ENCODE results near the gene NXT1.
"Not testable (repeated sequence)": the region's sequence is repeated elsewhere in the genome, so short reads cannot be mapped to it uniquely, and the experiment has no call there.

Gene NXT1

DNA sequence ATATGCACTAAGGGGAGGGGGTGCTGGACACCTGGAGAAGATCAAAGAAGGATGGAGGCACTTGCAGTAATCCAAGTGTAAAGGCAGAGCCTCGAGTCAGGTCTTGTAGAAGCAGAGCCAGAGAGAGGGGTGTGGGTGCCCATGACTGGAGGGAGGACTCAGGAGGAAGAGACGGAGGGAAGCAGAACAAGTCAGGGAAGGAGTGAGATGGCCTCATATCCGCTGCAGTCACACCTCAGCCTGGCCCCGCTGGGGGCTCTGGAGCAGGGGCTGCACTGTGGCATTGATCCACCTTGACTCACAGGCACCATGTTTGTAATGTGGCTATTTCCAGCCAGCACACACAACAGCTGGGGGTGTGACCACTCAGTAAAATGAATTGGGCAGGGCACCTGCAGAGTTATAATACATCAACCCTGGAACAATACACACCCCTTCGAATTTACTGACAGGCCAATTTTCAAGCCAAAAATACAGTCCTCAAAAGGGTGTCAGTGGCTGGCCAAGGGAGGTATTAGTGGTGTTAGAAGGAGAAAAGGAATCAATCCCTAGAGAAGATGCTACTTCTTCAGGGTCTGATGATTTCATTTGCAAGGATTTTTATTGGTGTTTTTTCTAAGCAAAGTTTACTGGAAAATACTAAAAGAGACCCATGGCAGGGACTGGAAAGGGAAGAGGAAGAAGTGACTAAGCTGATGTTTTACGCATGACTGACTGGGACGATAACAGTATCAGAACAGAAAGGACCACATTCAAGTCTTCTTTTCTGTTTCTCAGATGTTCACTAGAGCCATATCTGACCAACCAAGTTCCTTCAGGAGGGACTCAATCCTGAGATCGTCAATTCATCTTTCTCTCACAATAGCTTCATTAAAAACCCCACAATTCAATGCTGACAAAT lies 18.9 kb upstream of the NXT1 start:
- no peak for DNase-seq

DNA sequence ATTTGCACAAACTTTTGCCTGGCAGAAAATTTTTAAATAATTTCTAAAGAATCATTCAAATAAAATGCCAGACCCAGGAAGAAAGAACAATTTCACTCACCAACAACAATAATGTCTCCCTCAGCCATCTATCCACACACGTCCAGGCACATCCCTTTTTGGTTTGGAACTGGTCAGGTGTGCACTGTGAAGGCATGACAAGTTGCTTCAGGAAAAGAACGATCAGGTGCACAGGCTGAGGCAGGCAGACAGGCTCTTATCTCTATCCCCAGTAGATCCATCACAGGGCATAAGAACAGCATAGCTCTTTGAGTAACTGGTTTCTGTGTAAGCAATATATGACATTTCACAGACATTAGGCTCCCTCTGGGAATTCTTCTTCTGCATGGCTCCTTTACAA lies 18.1 kb upstream of the NXT1 start:
- DNase-seq = no peak

DNA sequence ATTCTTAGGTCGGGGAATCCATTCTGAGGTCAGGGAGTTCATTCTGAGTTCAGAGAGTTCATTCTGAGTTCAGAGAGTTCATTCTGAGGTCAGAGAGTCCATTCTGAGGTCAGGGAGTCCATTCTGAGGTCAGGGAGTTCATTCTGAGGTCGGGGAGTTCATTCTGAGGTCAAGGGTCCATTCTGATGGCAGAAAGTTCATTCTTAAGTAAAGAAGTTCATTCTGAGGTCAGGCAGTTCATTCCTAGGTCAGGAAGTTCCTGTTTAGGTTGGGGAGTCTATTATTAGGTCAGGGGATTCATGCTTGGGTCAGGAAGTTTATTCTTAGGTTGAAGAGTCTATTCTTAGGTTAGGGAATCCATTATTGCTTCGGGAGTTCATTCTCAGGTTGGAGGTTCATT lies 16.5 kb upstream of the NXT1 start:
- no peak for DNase-seq

DNA sequence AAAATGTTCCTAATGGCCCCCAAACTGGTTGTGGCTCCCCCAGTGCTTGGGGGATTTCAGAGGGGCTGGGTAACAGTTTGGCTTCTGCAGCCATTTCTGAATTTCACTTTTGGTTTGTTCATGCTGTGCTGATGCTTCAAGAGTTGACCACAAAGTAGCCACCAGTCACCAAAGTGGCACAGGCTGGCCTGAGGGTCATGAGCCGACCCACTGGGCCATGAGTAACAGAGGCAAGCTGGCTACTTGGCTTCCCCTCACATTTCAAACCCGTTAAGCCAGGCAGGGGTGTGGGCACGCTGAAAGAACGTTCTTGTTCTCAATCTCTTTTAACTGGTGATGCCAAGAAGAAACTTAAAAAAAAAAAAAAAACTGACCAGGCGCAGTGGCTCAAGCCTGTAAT lies 15.1 kb upstream of the NXT1 start:
- no peak for DNase-seq

GRCh38 chr20:23336476-23336875 lies 14.1 kb upstream of the NXT1 start:
- DNase-seq = no peak

DNA sequence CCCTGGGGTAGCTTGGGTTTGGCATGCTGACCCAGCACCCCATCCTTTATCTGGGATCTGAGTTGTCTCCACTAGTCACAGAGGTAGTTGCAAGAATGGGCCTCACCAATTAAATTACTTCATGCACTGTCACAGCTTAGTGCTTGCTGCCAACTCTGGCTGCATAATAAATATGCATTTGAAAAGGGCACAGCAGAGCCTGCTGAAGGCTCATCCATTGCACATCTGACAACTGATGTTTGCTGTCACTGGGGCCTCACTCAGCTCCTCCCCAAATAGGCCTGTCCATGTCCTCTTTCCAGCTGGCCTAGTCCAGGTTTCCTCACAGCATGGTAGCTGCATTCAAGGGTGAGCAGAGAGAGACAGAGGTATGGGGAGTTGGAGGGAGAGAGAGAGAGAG lies 13.3 kb upstream of the NXT1 start:
- no peak for DNase-seq

GRCh38 chr20:23339986-23340385 lies 10.6 kb upstream of the NXT1 start:
- no peak for DNase-seq

DNA sequence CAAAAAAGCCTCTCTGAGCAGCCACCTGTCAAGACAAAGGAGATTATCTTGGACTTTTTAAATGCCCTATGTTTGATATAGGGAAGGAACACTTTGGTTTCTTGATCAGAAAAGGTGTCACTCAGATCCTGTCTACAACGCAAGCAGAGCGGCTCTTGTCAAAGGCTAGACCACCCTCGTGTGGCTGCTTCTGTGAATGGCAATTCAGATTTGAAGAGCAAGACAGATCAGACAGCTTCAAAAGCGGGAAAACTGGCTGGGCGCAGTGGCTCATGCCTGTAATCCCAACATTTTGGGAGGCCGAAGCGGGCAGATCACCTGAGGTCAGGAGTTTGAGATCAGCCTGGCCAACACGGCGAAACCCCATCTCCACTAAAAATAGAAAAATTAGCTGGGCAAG lies 10.1 kb upstream of the NXT1 start:
- DNase-seq = peak; percentile 82

GRCh38 chr20:23341073-23341472 lies 9.5 kb upstream of the NXT1 start:
- no peak for DNase-seq

GRCh38 chr20:23343590-23343989 lies 7.0 kb upstream of the NXT1 start:
- DNase-seq = no peak

DNA sequence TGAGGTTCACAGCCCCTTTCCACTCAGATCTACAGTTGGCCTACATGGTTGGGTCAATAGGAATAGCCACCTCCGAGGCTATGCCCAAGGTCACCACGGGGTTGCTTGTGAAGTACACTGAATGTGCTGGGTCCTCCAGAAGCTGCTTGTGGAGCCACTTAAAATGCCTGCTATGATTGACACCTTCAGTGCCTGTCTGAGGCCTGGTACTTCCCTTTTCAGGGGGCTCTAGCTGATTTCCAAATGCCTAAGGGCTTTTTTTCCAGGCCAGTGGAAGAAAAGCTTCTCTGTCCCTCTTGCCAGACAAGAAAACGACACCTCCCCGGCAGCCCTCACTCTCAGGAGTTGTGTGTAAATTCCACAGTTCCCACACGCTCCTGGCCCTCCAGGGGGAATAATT lies 6.3 kb upstream of the NXT1 start:
- DNase-seq = no peak

- DNase-seq = no peak
Observed at GRCh38 chr20:23346002-23346401, 4.6 kb upstream of the NXT1 start.

GRCh38 chr20:23347791-23348190 lies 2.8 kb upstream of the NXT1 start:
- no peak for DNase-seq

DNA sequence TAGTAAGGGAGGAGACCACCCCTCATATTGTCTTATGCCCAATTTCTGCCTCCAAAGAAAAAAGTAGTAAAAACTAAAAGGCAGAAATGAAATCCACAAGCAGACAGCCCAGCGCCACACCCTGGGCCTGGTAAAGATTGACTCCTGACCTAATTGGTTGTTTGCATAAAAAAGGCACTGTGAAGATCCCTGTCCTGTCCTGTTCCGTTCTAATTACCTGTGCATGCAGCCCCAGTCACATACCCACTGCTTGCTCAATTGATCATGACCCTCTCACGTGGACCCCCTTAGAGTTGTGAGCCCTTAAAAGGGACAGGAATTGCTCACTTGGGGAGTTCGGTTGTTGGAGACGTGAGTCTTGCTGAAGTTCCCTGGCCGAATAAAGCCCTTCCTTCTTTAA lies 2.1 kb upstream of the NXT1 start:
- not testable (repeated sequence) for DNase-seq

- DNase-seq = peak; percentile 92
Observed at GRCh38 chr20:23349338-23350195, 1.0 kb upstream of the NXT1 start.

DNA sequence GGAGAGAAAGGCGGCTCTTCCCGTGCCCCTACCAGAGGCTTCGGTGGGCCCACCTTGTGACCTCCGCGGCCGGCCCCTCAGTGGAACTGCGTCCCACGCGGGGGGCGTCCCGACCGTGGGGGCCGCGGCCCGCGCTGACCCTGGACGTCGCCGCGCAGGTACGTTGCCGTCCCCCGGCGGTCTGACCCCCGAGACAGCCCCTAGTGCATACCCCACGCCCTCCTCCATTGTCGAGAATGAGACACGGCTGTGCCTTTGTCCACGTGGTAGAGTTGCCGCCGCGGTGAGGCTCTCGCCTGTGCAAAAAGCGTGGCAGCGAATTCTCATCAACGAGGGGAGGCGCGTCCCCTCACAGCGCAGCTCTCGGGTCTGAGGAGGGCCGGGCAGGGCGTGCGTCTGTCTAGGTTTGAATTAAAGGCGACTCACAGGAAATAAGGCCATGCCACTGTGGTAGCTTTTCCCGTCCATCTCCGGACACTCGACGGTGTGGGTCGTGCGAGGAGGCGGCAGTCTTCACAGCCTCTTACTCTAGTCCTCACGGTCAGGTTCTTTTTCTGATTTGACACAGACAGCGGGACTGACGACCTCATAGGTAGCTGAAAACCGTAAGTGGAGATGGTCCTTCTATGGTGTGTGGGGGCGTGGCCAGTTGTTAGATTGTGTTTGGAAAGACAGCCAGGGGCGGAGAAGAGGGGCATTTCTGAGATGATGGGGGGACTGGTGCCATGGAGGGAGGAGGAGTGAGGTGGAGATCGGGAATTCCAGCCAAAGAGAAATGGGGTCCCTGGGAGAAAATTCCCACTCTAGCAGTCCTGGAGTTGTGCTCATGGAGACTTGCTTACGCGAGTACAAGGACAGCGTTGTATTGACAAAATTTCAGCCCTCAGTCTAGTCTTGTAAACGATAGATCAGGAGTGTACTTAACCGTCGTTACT lies 580 bp downstream of the NXT1 start:
- peak; percentile 66 for DNase-seq

DNA sequence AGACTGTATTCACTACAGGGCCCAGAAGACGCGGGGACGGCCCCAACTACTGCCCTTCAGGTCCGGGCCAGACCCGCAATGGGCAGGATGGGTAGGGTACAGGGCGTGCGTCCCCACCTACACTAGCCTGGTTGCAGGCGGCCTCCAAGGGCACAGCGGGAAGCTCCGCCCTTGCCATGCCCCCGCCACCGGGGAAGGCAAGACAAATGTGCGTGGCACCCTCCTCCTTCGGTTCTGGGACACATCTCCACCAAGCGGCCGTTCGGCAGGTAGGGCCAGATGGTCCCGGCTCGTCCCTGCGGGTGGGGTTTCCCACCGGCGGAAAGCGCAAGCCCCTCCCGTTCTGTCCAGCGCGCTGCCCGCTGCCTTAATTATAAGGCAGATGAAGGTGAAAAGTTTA lies 5.6 kb downstream of the NXT1 start:
- no peak for DNase-seq

DNA sequence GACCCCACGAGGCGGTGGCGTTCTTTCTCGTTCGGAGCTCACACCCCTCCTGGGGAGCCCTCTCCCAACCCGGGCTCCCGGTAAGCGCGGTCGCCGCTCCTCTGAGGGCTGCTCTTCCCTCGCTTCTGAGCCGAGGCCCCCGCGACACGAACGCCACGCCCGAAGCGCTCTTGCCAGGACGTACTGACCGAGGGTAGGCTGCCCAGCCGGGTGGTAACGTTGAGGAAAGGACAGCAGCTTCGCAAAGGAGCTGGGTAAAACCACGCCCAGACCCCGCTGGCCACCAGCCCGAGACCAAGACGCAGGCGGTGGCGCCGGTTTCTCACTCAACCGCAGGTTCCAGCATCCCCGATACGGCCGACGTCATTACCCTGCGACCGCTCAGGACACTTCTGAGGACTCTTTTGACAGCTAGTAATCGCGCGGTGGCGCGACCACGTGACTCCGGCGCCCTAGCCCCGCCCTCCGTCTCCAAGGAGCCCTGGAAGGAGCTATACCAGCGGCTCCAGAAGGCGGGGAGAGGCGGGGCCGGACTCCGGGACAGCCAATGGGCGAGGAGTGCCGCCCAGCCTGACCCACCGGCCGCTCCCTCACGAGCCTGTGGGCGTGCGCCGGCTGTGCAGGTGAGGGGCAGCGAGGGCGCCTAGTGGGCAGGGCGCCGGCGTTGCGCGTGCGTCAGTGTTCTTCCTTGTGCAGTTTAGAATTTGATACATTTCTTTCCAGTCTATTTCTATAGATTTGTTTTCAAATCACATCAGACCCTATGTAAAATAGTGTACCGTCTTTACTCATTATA lies 7.4 kb downstream of the NXT1 start:
- peak; percentile 99 for DNase-seq

DNA sequence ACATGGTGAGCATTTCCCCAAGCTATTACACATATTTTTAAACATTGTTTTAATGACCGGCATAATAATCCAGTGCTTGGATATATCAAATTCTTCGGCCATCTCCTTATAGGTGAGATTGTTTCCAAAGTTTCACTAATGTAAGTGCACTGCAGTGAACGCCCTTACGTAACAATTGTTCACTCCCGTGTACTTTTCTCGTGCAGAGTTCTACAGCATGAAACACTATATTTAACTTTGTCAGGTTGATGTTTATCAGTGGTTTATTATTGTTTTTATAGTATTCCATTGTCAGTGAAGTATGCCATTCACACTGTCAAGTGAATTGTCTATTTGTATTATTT lies 7.9 kb downstream of the NXT1 start:
- DNase-seq = no peak

DNA sequence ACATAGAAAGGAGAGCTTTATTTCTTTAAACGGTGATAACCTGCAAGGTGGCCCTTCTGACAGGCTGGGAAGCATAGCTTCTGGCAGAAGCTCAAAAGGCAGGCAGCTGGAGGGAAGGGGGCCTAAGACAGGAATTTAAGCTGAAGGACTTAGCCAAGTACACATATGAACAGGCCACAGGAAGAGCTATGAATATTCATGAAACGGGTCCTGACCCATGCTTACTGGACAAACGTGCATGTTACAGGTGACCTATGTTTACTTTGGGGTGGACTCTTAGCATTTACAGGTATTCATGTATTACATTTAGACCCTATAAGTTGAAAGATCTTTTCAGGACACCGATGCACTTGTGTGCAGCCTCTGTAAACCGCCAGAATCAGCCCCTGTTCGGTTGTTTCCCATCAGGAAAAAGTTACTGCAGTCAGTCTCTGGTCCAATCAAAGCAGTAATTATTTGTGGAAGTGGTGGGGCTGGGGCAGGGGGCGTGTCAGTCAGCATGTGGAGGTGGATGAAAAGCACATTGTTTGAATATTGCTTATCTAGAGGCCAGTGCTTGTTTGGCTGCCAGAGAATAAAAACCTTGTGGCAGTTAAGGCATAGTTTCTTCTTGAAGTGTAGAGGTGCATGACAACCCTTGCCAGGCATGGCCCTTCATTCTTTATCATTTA lies 8.5 kb downstream of the NXT1 start:
- no peak for DNase-seq

DNA sequence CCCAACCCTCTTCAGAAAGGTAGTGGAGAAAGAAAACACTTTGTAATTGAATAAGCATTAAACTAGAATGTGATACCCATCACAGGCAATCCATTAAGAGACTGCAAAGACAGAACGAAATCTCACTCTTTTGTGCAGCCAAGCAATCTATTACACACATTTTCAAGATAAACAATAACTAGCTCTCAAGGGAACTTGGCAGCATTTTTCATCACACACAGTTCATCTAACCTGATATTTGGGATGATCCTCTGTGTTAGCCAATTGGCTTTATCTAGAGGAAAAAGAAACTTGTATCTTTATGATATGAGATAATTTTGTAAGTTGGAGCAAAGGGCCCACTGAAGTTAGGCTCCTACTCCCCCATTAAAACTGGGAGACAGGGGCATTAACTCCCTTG lies 9.9 kb downstream of the NXT1 start:
- no peak for DNase-seq

DNA sequence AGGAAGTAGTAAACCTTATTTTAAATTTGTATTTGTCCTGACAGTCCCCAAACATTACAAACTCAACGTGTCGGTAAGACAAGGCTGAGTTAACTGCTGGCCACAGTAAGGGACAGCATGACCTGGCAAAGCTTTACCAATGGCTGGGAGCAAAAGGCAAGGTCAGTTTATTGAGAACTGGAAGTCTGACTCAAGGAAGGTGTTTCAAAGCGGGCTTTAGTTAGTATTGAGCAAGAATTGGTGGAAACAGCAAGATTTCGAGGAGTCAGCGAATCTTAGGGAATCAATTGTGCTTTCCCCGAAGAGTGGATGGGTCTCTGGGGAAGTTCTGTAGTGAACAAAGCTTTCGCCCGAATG lies 10.5 kb downstream of the NXT1 start:
- no peak for DNase-seq

Data from right hindlimb (tissue), 1 donor.